WTC11 (cell line): Measurements from ENCODE around the gene HTATSF1. TPM values are rescaled to one million over a fixed set of nuclear protein-coding genes. Genes with fewer than 3 reads are reported as not detected.

Source experiments
- ATAC-seq: fragments of 200-7000 bp; cut with Tn5 transposase; 2 replicates; pipeline ENCODE4 v1.10.0; 2021; ENCODE audit warnings: mild to moderate bottlenecking, moderate library complexity
- CTCF ChIA-PET: fragments of 300-600 bp; sonication (Branson Sonifier 250); formaldehyde crosslinking; loops from one replicate; lab custom pipeline; 2021; ENCODE audit warnings: antibody characterized with exemption; lab: Charles Lee
- POLR2A ChIA-PET: fragments of 350-600 bp; sonication (Branson Sonifier 250); formaldehyde crosslinking; loops from one replicate; lab custom pipeline; 2021; ENCODE audit warnings: antibody characterized with exemption; lab: Charles Lee
- DNase-seq: peaks from one replicate; pipeline ENCODE4 v3.0.0; 2021; ENCODE audit warnings: low spot score
- H3K27ac Mint-ChIP-seq: 2 replicates; pipeline ENCODE4 v1.8.0; 2021; ENCODE audit warnings: mixed read lengths
- H3K27me3 Mint-ChIP-seq: 2 replicates; pipeline ENCODE4 v1.8.0; 2021; ENCODE audit warnings: low read depth, mild to moderate bottlenecking, moderate library complexity, mixed read lengths
- H3K36me3 Mint-ChIP-seq: 2 replicates; pipeline ENCODE4 v1.8.0; 2021; ENCODE audit warnings: mixed read lengths
- H3K4me1 Mint-ChIP-seq: 2 replicates; pipeline ENCODE4 v1.8.0; 2022; ENCODE audit warnings: mixed read lengths
- H3K4me3 Mint-ChIP-seq: 2 replicates; pipeline ENCODE4 v1.8.0; 2021; ENCODE audit warnings: mild to moderate bottlenecking, moderate library complexity, mixed read lengths
- H3K9me3 Mint-ChIP-seq: 2 replicates; pipeline ENCODE4 v1.8.0; 2021; ENCODE audit warnings: mixed read lengths
- AR ChIP-seq: fragments of 250-450 bp; sonication (Bioruptor Pico); IDR thresholded peaks from 2 replicates; pipeline ENCODE4 v1.9.0; 2021; ENCODE audit warnings: mild to moderate bottlenecking
- CREB1 ChIP-seq: sonication (generic); formaldehyde crosslinking; IDR thresholded peaks from 2 replicates; pipeline ENCODE4 v1.8.0; 2023; ENCODE audit warnings: mild to moderate bottlenecking, missing genetic modification reagents
- CREM ChIP-seq: sonication (generic); formaldehyde crosslinking; IDR thresholded peaks from 2 replicates; pipeline ENCODE4 v1.8.1; 2022; ENCODE audit warnings: mild to moderate bottlenecking, missing genetic modification reagents, moderate library complexity
- EMX1 ChIP-seq: fragments of 250-450 bp; sonication (Bioruptor Pico); IDR thresholded peaks from 2 replicates; pipeline ENCODE4 v1.8.0; 2021; ENCODE audit warnings: mild to moderate bottlenecking
- ERG ChIP-seq: fragments of 250-450 bp; sonication (Bioruptor Pico); IDR thresholded peaks from 2 replicates; pipeline ENCODE4 v1.8.0; 2021; ENCODE audit warnings: mild to moderate bottlenecking
- ETV6 ChIP-seq: sonication (generic); formaldehyde crosslinking; IDR thresholded peaks from 2 replicates; pipeline ENCODE4 v1.8.1; 2022; ENCODE audit warnings: mild to moderate bottlenecking, missing genetic modification reagents
- FOXK1 ChIP-seq: sonication (generic); formaldehyde crosslinking; IDR thresholded peaks from 2 replicates; pipeline ENCODE4 v1.8.0; 2022; ENCODE audit warnings: mild to moderate bottlenecking, moderate library complexity, missing genetic modification reagents
- FOXP1 ChIP-seq: sonication (generic); formaldehyde crosslinking; IDR thresholded peaks from 2 replicates; pipeline ENCODE4 v1.8.0; 2022; ENCODE audit warnings: missing genetic modification reagents, mild to moderate bottlenecking, moderate library complexity, borderline replicate concordance
- GTF2I ChIP-seq: fragments of 250-450 bp; sonication (Bioruptor Pico); conservative IDR thresholded peaks from 2 replicates; pipeline ENCODE4 v1.4.0; 2021; ENCODE audit warnings: mild to moderate bottlenecking
- IRF2 ChIP-seq: sonication (generic); formaldehyde crosslinking; IDR thresholded peaks from 2 replicates; pipeline ENCODE4 v1.8.0; 2022; ENCODE audit warnings: low read depth, missing genetic modification reagents, borderline replicate concordance
- KAT7 ChIP-seq: sonication (generic); formaldehyde crosslinking; IDR thresholded peaks from 2 replicates; pipeline ENCODE4 v1.8.1; 2023; ENCODE audit warnings: missing genetic modification reagents, mild to moderate bottlenecking, borderline replicate concordance
- MXD4 ChIP-seq: fragments of 250-450 bp; sonication (Bioruptor Pico); IDR thresholded peaks from 2 replicates; pipeline ENCODE4 v1.8.0; 2021; ENCODE audit warnings: mild to moderate bottlenecking, moderate library complexity, borderline replicate concordance
- NR2C2 ChIP-seq: sonication (generic); formaldehyde crosslinking; IDR thresholded peaks from 2 replicates; pipeline ENCODE4 v1.8.0; 2022; ENCODE audit warnings: mild to moderate bottlenecking, missing genetic modification reagents
- OVOL2 ChIP-seq: fragments of 250-450 bp; sonication (Bioruptor Pico); IDR thresholded peaks from 2 replicates; pipeline ENCODE4 v1.9.0; 2021; ENCODE audit warnings: mild to moderate bottlenecking, borderline replicate concordance
- TEAD4 ChIP-seq: sonication (generic); formaldehyde crosslinking; IDR thresholded peaks from 2 replicates; pipeline ENCODE4 v1.8.0; 2022; ENCODE audit warnings: mild to moderate bottlenecking, missing genetic modification reagents
- ZNF121 ChIP-seq: sonication (generic); formaldehyde crosslinking; IDR thresholded peaks from 2 replicates; pipeline ENCODE4 v1.8.0; 2023; ENCODE audit warnings: missing genetic modification reagents
- ZNF281 ChIP-seq: sonication (generic); formaldehyde crosslinking; IDR thresholded peaks from 2 replicates; pipeline ENCODE4 v1.8.0; 2023; ENCODE audit warnings: mild to moderate bottlenecking, missing genetic modification reagents
- ZNF423 ChIP-seq: fragments of 250-450 bp; sonication (Bioruptor Pico); IDR thresholded peaks from 2 replicates; pipeline ENCODE4 v2.1.2; 2022; ENCODE audit warnings: mild to moderate bottlenecking, moderate library complexity
- total RNA-seq: library from RNA; stranded (reverse); gene quantifications from 3 replicates; pipeline ENCODE4 v1.2.3, GENCODE V29; 2021
- TF ChIP-seq, protein P1 (sequence below): fragments of 250-450 bp; sonication (Bioruptor Pico); IDR thresholded peaks from 2 replicates; pipeline ENCODE4 v1.9.0; 2021; ENCODE audit warnings: mild to moderate bottlenecking
- TF ChIP-seq, protein P2 (sequence below): fragments of 250-450 bp; sonication (Bioruptor Pico); IDR thresholded peaks from 2 replicates; pipeline ENCODE4 v1.9.0; 2021; ENCODE audit warnings: moderate library complexity, mild to moderate bottlenecking, inconsistent platforms, borderline replicate concordance
- TF ChIP-seq, protein P3 (sequence below): sonication (generic); formaldehyde crosslinking; IDR thresholded peaks from 2 replicates; pipeline ENCODE4 v1.8.1; 2022; ENCODE audit warnings: mild to moderate bottlenecking, missing genetic modification reagents, moderate library complexity, borderline replicate concordance
- TF ChIP-seq, protein P4 (sequence below): sonication (generic); formaldehyde crosslinking; conservative IDR thresholded peaks from 2 replicates; pipeline ENCODE4 v1.8.1; 2023; ENCODE audit warnings: mild to moderate bottlenecking, low read depth, missing genetic modification reagents, moderate library complexity
- TF ChIP-seq, protein P5 (sequence below): sonication (generic); formaldehyde crosslinking; IDR thresholded peaks from 2 replicates; pipeline ENCODE4 v1.8.1; 2023; ENCODE audit warnings: mild to moderate bottlenecking, missing genetic modification reagents

The HTATSF1 gene
- total RNA-seq, 1 experiment from 2014 or later, result 44.6 TPM

DNA sequence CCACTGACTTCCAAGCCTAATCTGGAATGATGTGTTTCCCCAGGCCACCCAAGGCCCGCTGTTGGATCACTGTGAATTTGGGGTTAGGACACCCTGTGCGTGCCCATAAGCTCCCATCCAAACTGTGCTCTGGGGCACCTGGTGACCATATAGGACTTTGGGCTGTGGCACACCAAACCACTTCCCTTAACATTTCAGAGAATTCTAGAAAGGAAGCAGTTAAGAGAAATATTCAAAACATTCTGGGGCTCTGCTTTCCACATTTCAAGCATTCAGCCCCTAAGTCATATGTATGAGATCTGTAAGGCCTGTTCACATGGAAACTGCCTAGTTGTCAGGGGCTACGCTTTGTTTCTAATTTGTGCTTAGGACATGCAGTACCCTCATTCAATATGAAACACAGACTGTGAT, 49.0 kb downstream of the HTATSF1 start:
- TF ChIP-seq CREB1 (CRISPR knock-in tag) (no peak), FOXP1 (CRISPR knock-in tag) (no peak), ETV6 (CRISPR knock-in tag) (no peak), CREM (no peak), OVOL2 (CRISPR knock-in tag) (no peak), NR2C2 (CRISPR knock-in tag) (no peak), GTF2I (no peak), TEAD4 (no peak), AR (CRISPR knock-in tag) (no peak)
- TF ChIP-seq, protein P1, sequence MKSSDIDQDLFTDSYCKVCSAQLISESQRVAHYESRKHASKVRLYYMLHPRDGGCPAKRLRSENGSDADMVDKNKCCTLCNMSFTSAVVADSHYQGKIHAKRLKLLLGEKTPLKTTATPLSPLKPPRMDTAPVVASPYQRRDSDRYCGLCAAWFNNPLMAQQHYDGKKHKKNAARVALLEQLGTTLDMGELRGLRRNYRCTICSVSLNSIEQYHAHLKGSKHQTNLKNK (CRISPR knock-in tag), result no peak
- TF ChIP-seq, protein P2, sequence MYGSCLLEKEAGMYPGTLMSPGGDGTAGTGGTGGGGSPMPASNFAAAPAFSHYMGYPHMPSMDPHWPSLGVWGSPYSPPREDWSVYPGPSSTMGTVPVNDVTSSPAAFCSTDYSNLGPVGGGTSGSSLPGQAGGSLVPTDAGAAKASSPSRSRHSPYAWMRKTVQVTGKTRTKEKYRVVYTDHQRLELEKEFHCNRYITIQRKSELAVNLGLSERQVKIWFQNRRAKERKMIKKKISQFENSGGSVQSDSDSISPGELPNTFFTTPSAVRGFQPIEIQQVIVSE (CRISPR knock-in tag), result no peak
- TF ChIP-seq, protein P3, sequence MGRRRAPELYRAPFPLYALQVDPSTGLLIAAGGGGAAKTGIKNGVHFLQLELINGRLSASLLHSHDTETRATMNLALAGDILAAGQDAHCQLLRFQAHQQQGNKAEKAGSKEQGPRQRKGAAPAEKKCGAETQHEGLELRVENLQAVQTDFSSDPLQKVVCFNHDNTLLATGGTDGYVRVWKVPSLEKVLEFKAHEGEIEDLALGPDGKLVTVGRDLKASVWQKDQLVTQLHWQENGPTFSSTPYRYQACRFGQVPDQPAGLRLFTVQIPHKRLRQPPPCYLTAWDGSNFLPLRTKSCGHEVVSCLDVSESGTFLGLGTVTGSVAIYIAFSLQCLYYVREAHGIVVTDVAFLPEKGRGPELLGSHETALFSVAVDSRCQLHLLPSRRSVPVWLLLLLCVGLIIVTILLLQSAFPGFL, result no peak
- TF ChIP-seq, protein P4, sequence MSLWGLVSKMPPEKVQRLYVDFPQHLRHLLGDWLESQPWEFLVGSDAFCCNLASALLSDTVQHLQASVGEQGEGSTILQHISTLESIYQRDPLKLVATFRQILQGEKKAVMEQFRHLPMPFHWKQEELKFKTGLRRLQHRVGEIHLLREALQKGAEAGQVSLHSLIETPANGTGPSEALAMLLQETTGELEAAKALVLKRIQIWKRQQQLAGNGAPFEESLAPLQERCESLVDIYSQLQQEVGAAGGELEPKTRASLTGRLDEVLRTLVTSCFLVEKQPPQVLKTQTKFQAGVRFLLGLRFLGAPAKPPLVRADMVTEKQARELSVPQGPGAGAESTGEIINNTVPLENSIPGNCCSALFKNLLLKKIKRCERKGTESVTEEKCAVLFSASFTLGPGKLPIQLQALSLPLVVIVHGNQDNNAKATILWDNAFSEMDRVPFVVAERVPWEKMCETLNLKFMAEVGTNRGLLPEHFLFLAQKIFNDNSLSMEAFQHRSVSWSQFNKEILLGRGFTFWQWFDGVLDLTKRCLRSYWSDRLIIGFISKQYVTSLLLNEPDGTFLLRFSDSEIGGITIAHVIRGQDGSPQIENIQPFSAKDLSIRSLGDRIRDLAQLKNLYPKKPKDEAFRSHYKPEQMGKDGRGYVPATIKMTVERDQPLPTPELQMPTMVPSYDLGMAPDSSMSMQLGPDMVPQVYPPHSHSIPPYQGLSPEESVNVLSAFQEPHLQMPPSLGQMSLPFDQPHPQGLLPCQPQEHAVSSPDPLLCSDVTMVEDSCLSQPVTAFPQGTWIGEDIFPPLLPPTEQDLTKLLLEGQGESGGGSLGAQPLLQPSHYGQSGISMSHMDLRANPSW, result no peak
- H3K36me3 Mint-ChIP-seq, result no peaks in the 10 kb centered on the region
- POLR2A ChIA-PET, result no interaction called here
- no peak overlapping the region for H3K4me3 Mint-ChIP-seq
- CTCF ChIA-PET, result no interaction called here
- ATAC-seq, result no peak
- H3K27ac Mint-ChIP-seq, result no peak overlapping the region
- no peaks in the 10 kb centered on the region for H3K27me3 Mint-ChIP-seq
- H3K9me3 Mint-ChIP-seq, result no peaks in the 10 kb centered on the region
- DNase-seq, result no peak
- H3K4me1 Mint-ChIP-seq, result no peaks in the 10 kb centered on the region

GRCh38 chrX:136549226-136549625, 51.8 kb downstream of the HTATSF1 start:
- no peak overlapping the region for H3K4me3 Mint-ChIP-seq
- no peaks in the 10 kb centered on the region for H3K27me3 Mint-ChIP-seq
- H3K4me1 Mint-ChIP-seq, result no peaks in the 10 kb centered on the region
- ATAC-seq (no peak), DNase-seq (no peak)
- no peak overlapping the region for H3K27ac Mint-ChIP-seq
- H3K9me3 Mint-ChIP-seq, result no peaks in the 10 kb centered on the region
- POLR2A ChIA-PET, result no interaction called here
- no peaks in the 10 kb centered on the region for H3K36me3 Mint-ChIP-seq
- CTCF ChIA-PET, result no interaction called here
- TF ChIP-seq EMX1 (CRISPR knock-in tag) (no peak), MXD4 (CRISPR knock-in tag) (no peak), ZNF121 (CRISPR knock-in tag) (no peak), ZNF281 (no peak), GTF2I (no peak), ERG (CRISPR knock-in tag) (no peak), ZNF423 (CRISPR knock-in tag) (no peak), IRF2 (CRISPR knock-in tag) (no peak), FOXK1 (no peak), FOXP1 (CRISPR knock-in tag) (no peak), KAT7 (no peak)
- TF ChIP-seq, protein P5, sequence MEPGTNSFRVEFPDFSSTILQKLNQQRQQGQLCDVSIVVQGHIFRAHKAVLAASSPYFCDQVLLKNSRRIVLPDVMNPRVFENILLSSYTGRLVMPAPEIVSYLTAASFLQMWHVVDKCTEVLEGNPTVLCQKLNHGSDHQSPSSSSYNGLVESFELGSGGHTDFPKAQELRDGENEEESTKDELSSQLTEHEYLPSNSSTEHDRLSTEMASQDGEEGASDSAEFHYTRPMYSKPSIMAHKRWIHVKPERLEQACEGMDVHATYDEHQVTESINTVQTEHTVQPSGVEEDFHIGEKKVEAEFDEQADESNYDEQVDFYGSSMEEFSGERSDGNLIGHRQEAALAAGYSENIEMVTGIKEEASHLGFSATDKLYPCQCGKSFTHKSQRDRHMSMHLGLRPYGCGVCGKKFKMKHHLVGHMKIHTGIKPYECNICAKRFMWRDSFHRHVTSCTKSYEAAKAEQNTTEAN (CRISPR knock-in tag), result no peak
